CD4-positive, alpha-beta T cell treated with Interleukin-2 at 100 ng/mL for 4 hours (primary cell): ENCODE data around the gene PDE6B.
"Not testable (repeated sequence)": the region's sequence is repeated elsewhere in the genome, so short reads cannot be mapped to it uniquely, and the experiment has no call there.

ENCODE experiments used
- DNase-seq: peaks from one replicate; pipeline ENCODE4 v3.0.0-alpha.2; 2020; ENCODE audit warnings: low spot score

The PDE6B gene

DNA sequence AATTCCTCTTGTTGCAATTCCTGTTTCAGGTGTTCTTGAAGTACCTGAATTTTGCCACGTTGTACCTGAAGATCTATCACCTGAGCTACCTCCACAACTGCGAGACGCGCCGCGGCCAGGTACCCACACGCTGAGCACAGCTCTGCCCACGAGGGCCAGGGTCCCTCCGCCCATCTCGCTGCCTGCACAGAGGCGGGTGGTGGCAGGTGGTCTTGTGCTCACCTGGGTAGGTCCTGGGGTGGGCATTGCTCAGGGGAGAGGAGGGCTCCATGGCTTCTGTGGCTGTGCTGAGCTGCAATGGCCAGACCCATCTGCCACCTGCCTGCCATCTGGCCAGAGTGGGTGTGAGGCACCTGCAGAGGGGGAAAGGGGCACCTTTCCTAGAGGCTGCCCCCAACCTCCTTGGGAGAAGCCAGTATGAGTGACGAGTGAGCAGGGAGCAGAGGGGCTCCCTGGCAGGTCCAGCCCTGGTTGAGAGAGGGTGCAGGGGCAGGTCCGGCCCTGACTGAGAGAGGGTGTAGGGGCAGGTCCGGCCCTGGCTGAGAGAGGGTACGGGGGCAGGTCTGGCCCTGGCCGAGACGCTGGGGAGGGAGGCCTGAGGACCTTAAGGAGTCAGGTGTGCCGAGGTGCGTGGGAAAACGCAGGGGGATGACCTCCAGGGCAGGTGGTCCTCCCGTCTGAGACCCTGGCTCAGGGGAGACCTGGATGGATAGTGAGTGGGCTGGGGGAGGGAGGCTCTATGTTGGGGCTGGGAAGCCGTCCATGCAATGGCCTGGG lies 10.7 kb downstream of the PDE6B start:
- no peak for DNase-seq

DNA sequence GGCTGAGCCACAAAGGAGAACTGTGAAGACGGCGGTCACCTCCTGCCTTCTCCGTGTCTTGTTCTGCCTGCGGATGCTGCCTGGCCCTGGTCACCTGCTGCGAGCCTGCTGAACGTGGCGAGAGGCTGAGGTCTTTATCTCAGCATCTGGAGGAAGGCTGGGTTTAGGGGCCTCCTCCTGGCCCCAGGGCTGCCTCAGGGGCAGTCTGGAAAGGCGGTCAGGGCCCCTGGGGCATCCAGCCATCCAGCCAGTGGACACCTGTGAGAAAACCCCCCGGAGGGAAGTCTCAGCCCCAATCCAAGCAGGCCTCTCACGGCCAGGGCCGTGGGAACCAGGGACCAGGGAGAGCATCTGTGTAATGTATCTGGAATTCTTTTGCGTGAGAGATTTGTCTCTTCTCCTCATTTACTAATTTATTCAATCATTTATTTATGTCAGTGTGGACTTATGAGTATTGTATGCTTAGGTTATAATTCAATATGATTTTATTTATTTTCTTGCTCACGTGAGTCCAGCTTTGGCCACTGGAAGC lies 11.3 kb downstream of the PDE6B start:
- DNase-seq = no peak

DNA sequence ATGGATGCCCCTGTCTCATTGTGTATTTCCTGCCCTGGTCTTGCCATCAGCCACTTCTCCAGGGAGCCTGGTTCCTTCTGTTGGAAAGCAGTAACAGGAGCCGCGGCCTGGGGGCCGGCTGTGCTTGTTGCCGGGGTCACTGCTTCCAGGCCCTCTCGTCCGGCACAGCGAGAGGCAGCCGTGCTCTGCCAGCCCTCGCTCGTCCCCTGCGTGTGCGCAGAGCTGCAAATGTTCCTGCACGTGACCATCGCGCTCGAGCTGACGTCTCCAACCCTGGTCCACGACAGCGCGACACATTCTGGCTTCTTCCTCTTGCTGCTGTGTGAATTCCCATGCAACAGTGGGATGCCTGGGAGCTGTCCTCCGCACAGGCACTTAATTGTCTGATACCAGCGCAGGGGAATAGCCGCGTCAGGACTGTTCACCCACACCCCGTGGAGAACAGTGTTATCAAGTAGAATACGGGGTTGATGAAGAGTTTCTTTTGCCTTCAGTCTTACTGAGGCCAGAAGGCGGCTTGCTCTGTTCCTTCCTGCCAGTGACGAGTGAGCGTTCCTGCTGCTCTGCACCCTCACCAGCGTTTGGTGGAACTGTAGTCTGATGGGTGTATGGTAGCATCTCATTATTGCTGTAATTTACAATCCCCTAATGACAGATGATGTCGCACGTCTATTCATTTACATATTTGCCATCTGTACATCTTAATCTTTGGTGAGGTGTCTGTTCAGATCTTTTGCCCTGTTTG lies 12.3 kb downstream of the PDE6B start:
- no peak for DNase-seq

DNA sequence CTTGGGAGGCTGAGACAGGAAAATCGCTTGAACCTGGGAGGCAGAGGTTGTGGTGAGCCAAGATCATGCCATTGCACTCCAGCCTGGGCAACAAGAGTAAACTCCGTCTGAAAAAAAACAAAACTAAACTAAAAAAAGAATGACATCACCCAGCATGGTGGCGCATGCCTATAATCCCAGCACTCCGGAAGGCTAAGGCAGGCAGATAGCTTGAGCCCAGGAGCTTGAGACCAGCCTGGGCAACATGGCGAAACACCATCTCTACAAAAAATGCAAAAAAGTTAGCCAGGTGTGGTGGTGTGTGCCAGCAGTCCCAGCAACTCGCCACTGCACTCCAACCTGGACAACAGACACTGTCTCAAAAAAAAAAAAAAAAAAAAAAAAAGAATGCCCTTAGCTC lies 17.0 kb downstream of the PDE6B start:
- DNase-seq = not testable (repeated sequence)

DNA sequence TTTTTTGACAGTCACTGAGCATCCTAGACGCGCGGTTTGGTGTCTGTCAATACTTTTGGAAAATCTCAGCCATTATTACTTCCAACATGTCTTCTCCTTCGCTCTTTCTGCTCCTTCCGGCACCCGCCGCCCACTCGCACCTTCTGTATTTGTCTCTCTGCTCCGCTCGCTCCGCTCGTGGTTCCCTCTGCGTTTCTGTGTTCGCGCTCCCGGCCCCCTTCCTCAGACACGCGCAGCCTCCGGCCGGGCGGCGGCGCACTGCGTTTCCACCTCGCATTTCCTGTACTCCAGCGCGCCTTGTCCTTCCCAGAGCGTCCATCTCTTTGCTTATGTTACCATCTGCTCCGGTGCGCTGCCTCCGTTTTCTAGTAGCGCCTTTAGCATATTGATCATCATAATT lies 21.1 kb downstream of the PDE6B start:
- no peak for DNase-seq

DNA sequence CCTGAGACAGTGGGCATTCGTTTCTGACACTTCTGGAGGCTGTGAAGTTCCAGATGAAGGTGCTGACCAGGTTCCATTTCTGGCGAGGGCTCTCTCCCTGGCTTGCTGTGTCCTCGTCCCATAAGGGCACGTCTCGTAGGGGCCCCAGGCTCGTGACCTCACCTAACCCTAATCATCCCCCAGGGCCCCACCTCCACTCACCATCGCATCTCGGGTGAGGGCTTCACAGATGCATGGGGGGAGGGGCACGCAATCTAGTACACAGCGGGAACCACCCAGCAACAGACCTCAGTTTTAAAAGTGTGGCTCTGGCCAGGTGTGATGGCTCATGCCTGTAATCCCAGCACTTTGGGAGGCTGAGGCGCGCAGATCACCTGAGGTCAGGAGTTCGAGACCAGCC lies 22.1 kb downstream of the PDE6B start:
- no peak for DNase-seq

DNA sequence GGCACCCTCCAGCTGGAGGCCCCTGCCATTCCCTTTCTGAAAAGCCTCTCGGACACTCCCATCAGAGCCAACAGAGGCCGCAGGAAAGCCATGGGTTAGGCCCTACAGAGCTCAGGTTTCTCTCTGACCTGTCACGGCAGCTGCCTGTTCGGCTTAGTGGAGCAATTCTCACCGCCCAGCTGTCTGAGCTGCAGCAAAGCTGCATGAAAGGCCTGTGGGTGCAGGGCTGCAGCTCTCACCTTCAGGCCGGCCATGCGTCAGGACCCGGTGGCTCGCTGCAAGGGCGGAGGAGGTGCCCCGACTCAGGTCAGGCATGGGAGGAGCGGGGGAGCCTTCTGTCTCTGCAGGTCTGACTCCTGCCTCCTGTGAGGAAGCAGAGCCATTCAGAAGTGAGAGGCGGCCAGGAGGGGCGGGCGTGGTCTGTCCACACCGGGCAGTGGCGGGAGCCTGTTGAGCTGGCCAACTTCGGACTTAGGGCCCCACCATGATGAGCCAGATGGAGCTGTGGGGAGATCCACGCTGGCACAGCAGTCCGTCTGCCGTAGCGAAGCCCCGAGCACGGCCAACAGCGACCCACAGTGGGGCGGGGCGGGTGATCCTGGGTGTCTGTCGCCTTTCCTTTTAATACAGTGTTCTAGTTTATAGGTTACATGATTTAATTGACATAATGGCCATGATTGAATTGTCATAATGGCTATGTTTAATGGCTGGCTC lies 23.4 kb downstream of the PDE6B start:
- no peak for DNase-seq

DNA sequence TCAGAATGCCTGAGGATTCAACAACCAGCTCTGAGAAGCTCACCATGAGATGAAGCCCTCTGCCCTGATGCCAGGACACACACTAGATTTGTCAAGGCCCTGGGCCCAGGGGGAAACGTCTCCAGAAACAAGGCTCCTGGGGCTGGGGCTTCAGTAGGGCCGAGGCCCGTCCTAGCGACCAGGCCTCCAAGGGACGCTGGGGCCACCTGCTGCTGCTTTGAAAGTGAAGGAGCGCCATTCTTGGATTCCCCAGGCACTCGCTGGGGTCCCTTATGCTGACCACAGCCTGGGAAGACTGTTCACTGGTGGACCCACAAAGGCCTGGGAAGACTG lies 23.9 kb downstream of the PDE6B start:
- no peak for DNase-seq

DNA sequence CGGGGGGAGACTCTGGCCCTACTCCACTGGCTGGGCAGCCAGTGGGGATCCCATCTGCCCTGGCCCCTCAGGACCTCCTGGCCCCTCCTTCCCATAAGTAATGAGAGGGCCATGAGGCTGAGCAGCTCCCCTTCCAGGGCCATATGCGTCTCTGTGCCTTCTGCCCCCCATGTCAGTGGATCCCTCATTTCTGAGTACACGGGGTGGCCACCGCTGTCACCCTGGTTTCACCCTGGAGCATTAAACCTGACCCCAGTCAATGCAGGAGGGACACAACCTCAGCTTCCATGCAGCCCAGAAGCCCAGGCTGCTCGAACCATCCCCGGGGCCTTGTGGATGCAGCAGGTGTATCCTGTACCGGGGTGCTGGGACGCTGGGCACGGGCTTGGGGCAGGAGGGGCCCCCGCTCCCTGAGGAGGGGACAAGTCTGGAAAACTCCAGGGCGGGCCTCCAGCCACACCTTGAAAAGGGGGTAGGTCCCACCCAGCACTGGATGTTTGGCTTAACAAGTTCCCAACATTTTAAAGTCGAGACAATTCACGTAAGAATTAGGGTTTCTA lies 24.5 kb downstream of the PDE6B start:
- DNase-seq = no peak

DNA sequence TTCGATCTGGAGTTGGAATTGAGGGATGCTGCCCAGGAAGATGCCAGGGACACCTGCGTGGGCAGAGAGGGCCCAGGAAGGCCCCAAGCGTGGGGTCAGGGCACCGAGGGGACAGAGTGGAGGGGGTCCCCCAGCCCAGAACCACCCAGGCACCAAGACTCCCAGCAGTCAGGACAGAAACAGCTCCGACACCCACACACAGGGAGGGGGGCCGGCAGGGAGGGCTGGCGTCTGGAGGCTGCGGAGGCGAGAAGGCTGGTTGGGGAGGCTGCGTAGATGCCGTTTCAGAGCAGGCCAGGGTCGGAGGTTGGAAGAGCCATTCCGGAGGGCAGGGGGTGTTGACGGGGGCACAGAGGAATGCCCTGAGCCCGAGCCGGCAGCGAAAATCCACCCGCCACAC lies 25.1 kb downstream of the PDE6B start:
- DNase-seq = no peak

DNA sequence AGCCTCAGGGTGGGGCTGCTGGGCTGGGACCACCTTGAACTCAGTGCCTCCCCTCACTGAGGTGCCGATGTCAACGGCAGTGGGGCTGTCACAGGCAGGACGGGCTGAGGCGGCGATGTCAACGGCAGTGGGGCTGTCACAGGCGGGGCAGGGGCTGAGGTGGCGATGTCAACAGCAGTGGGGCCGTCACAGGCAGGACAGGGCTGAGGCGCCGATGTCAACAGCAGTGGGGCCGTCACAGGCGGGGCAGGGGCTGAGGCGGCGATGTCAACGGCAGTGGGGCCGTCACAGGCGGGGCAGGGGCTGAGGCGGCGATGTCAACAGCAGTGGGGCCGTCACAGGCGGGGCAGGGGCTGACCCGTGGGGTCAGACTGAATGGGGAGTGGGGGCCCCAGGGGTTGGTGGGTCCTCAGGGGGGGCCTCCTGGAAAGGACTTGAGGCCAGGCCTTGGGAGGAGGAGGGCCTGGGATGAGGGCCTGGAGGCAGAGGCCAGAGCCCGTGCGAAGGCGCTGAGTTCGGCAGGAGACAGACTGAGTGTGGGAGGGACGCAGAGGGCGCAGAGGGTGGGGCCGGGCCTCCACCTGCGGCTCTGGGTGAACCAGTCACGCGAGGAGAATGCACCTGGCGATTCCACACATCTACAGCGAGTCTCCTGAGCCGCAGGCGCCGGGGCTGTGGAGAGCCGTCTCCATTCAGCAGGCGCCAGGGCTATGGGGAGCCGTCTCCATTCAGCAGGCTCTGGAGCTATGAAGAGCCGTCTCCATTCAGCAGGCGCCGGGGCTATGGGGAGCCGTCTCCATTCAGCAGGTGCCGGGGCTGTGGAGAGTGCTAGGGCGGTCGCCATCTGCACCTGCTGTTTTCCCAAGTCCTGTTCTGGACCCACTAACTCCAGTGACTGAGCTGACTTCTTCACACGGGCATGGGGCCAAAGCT lies 25.8 kb downstream of the PDE6B start:
- no peak for DNase-seq

DNA sequence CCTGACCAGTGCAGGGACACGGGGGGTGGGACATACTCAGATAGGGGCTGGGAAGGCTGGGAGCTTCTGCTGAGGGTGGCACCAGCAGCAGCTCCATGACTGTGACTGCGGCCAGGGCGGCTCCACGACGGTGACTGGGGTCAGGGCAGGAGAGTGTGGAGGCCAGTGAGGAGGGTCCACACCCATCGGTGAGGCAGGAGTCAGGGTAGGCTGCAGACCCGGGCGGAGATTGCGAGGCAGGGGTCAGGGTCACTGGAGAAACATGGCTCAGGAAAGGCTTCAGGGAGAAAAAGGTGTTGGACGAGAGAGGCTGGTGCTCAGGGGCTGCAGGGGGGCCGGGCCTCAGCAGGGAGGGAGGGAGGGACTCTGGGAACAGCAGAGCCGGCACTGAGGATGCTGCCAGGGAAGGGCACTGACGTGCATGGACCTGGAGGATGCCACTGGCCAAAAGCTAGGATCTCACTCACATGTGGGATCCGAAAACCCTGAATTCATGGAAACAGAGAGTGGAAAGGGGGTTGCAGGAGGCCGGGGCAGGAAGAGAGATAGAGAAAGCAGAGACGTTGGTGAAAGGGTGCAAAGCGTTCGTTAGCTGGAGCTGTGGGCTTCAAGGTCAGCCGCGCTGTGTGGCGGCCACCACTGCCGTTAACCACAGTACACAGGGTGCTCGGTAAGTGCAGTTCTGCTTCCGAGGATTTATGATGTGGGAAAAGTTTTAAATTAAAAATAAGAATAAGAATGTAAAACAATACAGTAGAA lies 26.7 kb downstream of the PDE6B start:
- DNase-seq = no peak

DNA sequence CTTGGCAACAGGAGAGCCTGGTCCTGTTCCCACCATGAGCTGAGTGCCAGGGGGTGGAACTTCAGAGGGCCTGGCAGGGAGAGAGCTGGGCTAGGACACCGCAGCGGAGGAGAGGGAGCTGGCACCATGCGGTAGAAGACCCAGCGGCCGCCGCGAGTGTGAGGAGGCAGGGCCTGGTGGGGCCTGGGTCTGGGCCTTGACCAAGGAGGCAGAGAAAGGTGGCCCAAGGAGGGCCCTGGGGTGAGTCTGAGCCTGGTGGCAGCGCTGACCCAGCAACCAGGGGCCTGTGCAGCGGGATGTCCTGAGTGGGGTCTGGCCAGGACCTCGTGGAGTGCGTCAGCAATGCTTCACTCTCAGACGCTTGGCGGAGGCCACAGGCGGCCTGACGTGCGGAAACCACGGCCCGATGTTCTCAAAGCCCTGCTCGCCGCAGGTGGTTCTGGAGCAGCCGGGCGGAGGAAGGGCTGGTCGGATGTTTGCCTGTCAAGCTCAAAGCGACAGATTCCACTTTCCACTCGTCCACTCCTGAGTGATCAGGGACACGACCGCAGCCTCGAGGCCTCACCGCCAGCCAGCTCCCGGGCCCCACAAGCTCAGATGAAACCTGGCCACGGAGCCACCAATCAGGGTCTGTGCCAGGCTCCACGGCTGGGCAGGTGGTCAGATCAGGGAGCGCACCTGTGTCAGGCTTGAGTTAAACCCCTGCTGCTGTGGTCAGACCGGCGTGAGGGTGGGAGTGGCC lies 27.9 kb downstream of the PDE6B start:
- DNase-seq = no peak

DNA sequence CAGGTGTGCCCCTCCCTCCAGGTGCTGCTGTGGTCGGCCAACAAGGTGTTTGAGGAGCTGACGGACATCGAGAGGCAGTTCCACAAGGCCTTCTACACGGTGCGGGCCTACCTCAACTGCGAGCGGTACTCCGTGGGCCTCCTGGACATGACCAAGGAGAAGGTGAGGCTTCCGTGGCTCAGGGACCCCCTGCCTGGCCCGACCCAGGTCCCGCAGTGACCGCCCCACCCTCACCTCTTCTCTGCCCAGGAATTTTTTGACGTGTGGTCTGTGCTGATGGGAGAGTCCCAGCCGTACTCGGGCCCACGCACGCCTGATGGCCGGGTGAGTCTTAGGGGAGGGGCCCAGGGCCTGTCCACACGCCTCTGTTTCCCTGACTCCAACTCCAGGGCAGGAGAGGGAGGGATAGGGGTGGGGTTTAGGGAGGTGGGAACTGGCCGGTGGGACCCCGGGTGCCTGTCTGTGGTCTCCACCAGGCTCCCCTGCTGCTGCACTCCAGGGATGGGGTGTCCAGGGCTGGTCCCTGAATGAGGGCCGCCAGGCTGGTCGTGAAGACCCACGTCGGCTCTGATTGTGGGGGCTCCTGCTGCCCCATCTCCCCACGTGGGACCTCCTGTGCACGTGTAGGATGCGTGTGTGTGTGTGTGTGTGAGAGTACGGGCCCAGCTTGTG lies 28.6 kb downstream of the PDE6B start:
- DNase-seq = no peak

DNA sequence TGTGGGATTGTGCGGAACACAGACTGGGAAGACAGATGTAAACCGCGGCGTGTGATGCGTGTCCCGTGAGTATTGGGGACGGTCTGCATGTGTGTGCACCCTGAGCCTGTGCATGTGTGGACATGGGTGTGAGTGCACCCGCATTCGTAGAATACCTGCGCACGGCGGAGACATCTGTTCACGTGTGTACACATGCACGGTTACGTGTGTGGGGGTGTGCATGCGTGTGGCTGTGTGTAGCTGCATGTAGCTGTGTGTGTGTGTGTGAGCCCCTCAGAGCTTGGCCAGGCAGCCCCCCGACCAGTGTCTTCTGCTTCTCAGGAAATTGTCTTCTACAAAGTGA lies 29.1 kb downstream of the PDE6B start:
- no peak for DNase-seq

DNA sequence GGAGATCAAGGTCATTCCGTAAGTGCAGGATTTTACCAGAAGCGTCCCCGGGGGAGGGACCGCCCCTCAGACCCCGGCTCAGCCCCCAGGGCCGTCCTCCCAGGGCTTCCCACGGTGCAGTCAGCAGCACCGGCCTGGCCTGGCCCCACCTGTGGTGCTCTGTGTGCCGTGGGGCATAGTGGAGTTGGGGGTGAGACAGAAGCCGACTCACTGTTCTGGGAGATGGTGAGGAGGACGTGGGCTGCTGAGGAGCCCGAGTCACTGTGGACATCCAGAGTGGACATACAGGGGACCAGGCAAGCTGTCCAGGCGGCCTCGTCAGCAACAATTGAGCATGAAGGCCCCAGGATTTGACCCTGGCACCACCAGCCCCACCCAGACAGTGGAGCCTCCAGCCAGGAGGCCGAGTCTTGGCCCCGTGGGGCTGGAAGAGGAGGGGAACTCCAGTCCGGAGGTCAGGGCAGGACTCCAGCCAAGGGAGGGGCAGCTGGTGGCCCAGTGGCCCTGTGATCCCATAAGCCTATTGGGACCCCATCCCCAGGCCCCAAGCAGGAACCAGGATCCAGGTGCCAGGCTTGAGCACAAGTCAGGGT lies 29.6 kb downstream of the PDE6B start:
- DNase-seq = no peak

DNA sequence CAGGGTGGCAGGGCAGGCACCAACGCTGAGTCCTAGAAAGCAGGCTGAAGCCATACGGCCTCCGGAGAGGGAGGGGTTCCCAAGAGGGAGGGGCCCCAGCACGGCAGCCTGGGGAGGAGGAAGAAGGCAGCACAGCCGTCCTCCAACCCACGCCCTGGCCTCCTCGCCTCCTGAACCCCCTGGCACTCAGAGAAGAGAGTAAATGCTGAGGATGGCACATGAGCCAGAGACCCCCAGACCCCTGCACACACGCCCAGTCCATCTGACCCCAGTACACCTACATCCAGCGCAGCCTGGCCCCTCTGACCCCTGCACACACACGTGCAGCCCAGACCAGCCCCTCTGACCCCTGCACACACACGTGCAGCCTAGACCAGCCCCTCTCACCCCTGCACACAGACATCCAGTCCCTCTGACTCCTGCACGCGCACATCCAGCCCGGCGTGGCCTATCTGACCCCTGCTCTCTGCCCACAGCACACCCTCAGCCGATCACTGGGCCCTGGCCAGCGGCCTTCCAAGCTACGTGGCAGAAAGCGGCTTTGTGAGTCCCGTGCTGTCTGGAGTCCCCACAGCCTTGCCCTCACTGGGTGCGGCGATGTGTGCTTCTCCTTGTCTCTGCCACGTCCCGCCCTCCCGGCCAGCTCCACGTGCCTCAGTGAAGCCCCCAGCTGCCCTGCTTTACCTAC lies 30.2 kb downstream of the PDE6B start:
- no peak for DNase-seq
